GM23338 (cell line): ENCODE results near the gene MPPED1. TPM values are rescaled to one million over a fixed set of nuclear protein-coding genes. Genes with fewer than 3 reads are reported as not detected.
A peak's percentile ranks its signal among the peaks of the same experiment; 100 is the strongest.

ENCODE experiments used
- ATAC-seq: fragments of 200-7000 bp; cut with Tn5 transposase; 3 replicates; pipeline ENCODE4 v1.9.1; 2020
- DNase-seq: peaks from one replicate; pipeline ENCODE4 v3.0.0-alpha.2; 2015; ENCODE audit warnings: low spot score
- H2AFZ ChIP-seq: fragments of 200-600 bp; sonication (generic); 2 replicates; pipeline ENCODE4 v1.8.0; 2016; ENCODE audit warnings: antibody characterized with exemption, mild to moderate bottlenecking, moderate library complexity
- H3F3A ChIP-seq: fragments of 200-600 bp; sonication (generic); replicated peaks from 2 replicates; pipeline ENCODE4 v1.8.0; 2017; ENCODE audit warnings: antibody characterized with exemption, mixed run types, low read depth
- H3K27ac ChIP-seq: fragments of 200-600 bp; sonication (generic); 2 replicates; pipeline ENCODE4 v1.6.1; 2016; ENCODE audit warnings: low read depth
- H3K27me3 ChIP-seq: fragments of 200-600 bp; sonication (generic); 2 replicates; pipeline ENCODE4 v1.8.0; 2016; ENCODE audit warnings: mild to moderate bottlenecking, mixed run types, moderate library complexity; ENCODE audit not compliant: insufficient read depth
- H3K36me3 ChIP-seq: fragments of 200-600 bp; sonication (generic); 2 replicates; pipeline ENCODE4 v1.8.0; 2016; ENCODE audit warnings: mild to moderate bottlenecking; ENCODE audit not compliant: insufficient read depth
- H3K4me1 ChIP-seq: fragments of 200-600 bp; sonication (generic); 2 replicates; pipeline ENCODE4 v1.8.0; 2016; ENCODE audit warnings: mild to moderate bottlenecking, moderate library complexity; ENCODE audit not compliant: insufficient read depth
- H3K4me2 ChIP-seq: fragments of 200-600 bp; sonication (generic); 2 replicates; pipeline ENCODE4 v1.7.1; 2017; ENCODE audit warnings: mixed run types
- H3K4me3 ChIP-seq: fragments of 200-600 bp; sonication (generic); 2 replicates; pipeline ENCODE4 v1.6.1; 2016; ENCODE audit warnings: mixed run types
- H3K79me2 ChIP-seq: fragments of 200-600 bp; sonication (generic); replicated peaks from 2 replicates; pipeline ENCODE4 v1.8.0; 2017; ENCODE audit warnings: mild to moderate bottlenecking; ENCODE audit not compliant: insufficient read depth
- H3K9me2 ChIP-seq: fragments of 200-600 bp; sonication (generic); 2 replicates; pipeline ENCODE4 v1.8.0; 2017; ENCODE audit not compliant: insufficient read depth
- H4K20me1 ChIP-seq: fragments of 200-600 bp; sonication (generic); replicated peaks from 2 replicates; pipeline ENCODE4 v1.8.0; 2017; ENCODE audit warnings: mild to moderate bottlenecking; ENCODE audit not compliant: insufficient read depth
- H3K27ac Mint-ChIP-seq: 2 replicates; pipeline ENCODE4 v1.8.0; 2020; ENCODE audit warnings: inconsistent platforms, mild to moderate bottlenecking, moderate library complexity, mixed read lengths
- H3K27me3 Mint-ChIP-seq: 3 replicates; pipeline ENCODE4 v1.8.0; 2022; ENCODE audit warnings: low read depth, mild to moderate bottlenecking, moderate library complexity, mixed read lengths, inconsistent platforms; ENCODE audit not compliant: insufficient read depth, poor library complexity
- H3K36me3 Mint-ChIP-seq: 3 replicates; pipeline ENCODE4 v1.8.0; 2021; ENCODE audit warnings: low read depth, mild to moderate bottlenecking, inconsistent platforms, moderate library complexity, mixed read lengths
- H3K4me1 Mint-ChIP-seq: 3 replicates; pipeline ENCODE4 v1.8.0; 2020; ENCODE audit warnings: mild to moderate bottlenecking, inconsistent platforms, mixed read lengths
- H3K4me3 Mint-ChIP-seq: 3 replicates; pipeline ENCODE4 v1.8.0; 2021; ENCODE audit warnings: moderate library complexity, mild to moderate bottlenecking, inconsistent platforms, mixed read lengths
- H3K9me3 Mint-ChIP-seq: 3 replicates; pipeline ENCODE4 v1.8.0; 2020; ENCODE audit warnings: moderate library complexity, mild to moderate bottlenecking, inconsistent platforms, mixed read lengths
- CREB1 ChIP-seq: fragments of 250-450 bp; sonication (Bioruptor Pico); IDR thresholded peaks from 2 replicates; pipeline ENCODE4 v1.5.0; 2020; ENCODE audit warnings: low read depth, mild to moderate bottlenecking, moderate library complexity
- CTCF ChIP-seq, 2 experiments: fragments of 200-600 bp in 1 of 2; sonication (generic) in 1 of 2; conservative IDR thresholded peaks; 2 replicates each; pipeline versions ENCODE4 v1.5.1 to v1.6.1; 2016 to 2017; ENCODE audit warnings: antibody characterized with exemption in 2 of 2, low read depth in 2 of 2, mild to moderate bottlenecking in 2 of 2, moderate library complexity in 1 of 2
- JUNB ChIP-seq: IDR thresholded peaks from one replicate; pipeline ENCODE4 v1.6.1; 2016; ENCODE audit warnings: antibody characterized with exemption; ENCODE audit not compliant: unreplicated experiment
- POLR2AphosphoS5 ChIP-seq: IDR thresholded peaks from 2 replicates; pipeline ENCODE4 v1.6.1; 2016; ENCODE audit warnings: antibody characterized with exemption, low read depth
- REST ChIP-seq: IDR thresholded peaks from one replicate; pipeline ENCODE4 v1.6.1; 2018; ENCODE audit warnings: antibody characterized with exemption; ENCODE audit not compliant: unreplicated experiment
- STAT1 ChIP-seq: IDR thresholded peaks from one replicate; pipeline ENCODE4 v1.6.1; 2016; ENCODE audit warnings: antibody characterized with exemption; ENCODE audit not compliant: unreplicated experiment
- ZNF114 ChIP-seq: fragments of 250-450 bp; sonication (Bioruptor Pico); IDR thresholded peaks from 2 replicates; pipeline ENCODE4 v1.5.0; 2020; ENCODE audit warnings: mild to moderate bottlenecking, moderate library complexity
- ZNF331 ChIP-seq: fragments of 250-450 bp; sonication (Bioruptor Pico); IDR thresholded peaks from 2 replicates; pipeline ENCODE4 v1.5.0; 2020; ENCODE audit warnings: low read depth, mild to moderate bottlenecking, moderate library complexity
- polyA plus RNA-seq: library from polyadenylated mRNA; unstranded; fragments of >200 nt; fragmentation: Nextera tagmentation; extraction: Ambion mirVana; gene quantifications from 2 replicates; pipeline ENCODE4 v1.2.1, GENCODE V29; 2016
- total RNA-seq: library from RNA; depleted of rRNA; stranded (reverse); fragments of >200 nt; shearing (Covaris generic); gene quantifications from 2 replicates; pipeline ENCODE4 v1.2.3, GENCODE V29; 2014

Gene MPPED1
- total and polyA plus RNA-seq, 2 experiments from 2014 or later = 0.56 TPM; not detected in 1

GRCh38 chr22:43479962-43480361 lies 68.1 kb downstream of the MPPED1 start:
- Mint-ChIP-seq H3K4me1 (peaks cover 13% of the 10 kb centered on the region), H3K36me3 (no peaks in the 10 kb centered on the region), H3K9me3 (no peaks in the 10 kb centered on the region), H3K27me3 (peaks cover 8% of the 10 kb centered on the region), H3K27ac (no peak overlapping the region), H3K4me3 (no peak overlapping the region)
- ATAC-seq (no peak), DNase-seq (no peak)
- TF ChIP-seq ZNF114 (CRISPR knock-in tag) (no peak), CREB1 (no peak), POLR2AphosphoS5 (no peak), REST (no peak), JUNB (no peak), ZNF331 (no peak), STAT1 (no peak)
- peaks cover 10% of the 10 kb centered on the region; the same call in 1 of the 2 replicates for H3K4me1 ChIP-seq
- H3K27me3 ChIP-seq = no peaks in the 10 kb centered on the region
- no peaks in the 10 kb centered on the region for H3F3A ChIP-seq
- no peaks in the 10 kb centered on the region for H3K36me3 ChIP-seq
- H3K79me2 ChIP-seq = no peaks in the 10 kb centered on the region
- H3K4me2 ChIP-seq = no peak overlapping the region
- H3K27ac ChIP-seq = no peak overlapping the region
- H2AFZ ChIP-seq = no peak overlapping the region
- no peaks in the 10 kb centered on the region for H4K20me1 ChIP-seq
- H3K9me2 ChIP-seq = no peaks in the 10 kb centered on the region
- no peak overlapping the region for H3K4me3 ChIP-seq

GRCh38 chr22:43481568-43482317 lies 69.9 kb downstream of the MPPED1 start:
- H3K27ac Mint-ChIP-seq = no peak overlapping the region
- H3K4me3 Mint-ChIP-seq = peak overlapping the region; percentile 51; the same call in 2 of the 3 replicates
- peak; percentile 43 for ATAC-seq

More at GRCh38 chr22:43481568-43482317, 69.9 kb downstream of the MPPED1 start:
- Histone ChIP-seq H3K4me3 (0 out of 2 replicates have a peak overlapping the region, but pooled peaks have one; percentile 32), H3K36me3 (no peaks in the 10 kb centered on the region), H2AFZ (peak overlapping the region; percentile 81; the same call in 1 of the 2 replicates), H3K27me3 (no peaks in the 10 kb centered on the region), H3K4me1 (peaks cover 10% of the 10 kb centered on the region; the same call in 1 of the 2 replicates), H3K9me2 (no peaks in the 10 kb centered on the region), H3K79me2 (no peaks in the 10 kb centered on the region), H3K27ac (no peak overlapping the region), H4K20me1 (no peaks in the 10 kb centered on the region), H3K4me2 (peak overlapping the region; percentile 66; the same call in 1 of the 2 replicates), H3F3A (no peaks in the 10 kb centered on the region)
- DNase-seq = peak; percentile 48
- TF ChIP-seq CTCF (conservative IDR thresholded peaks at IDR 0.05; ENCODE audit: low read depth in 2 of 2) (peak; percentile 34 to 55; a peak in 3 of 4 replicates), CREB1 (no peak)
- peaks cover 13% of the 10 kb centered on the region for H3K4me1 Mint-ChIP-seq
- no peaks in the 10 kb centered on the region for H3K36me3 Mint-ChIP-seq
- peaks cover 6% of the 10 kb centered on the region for H3K27me3 Mint-ChIP-seq
- H3K9me3 Mint-ChIP-seq = no peaks in the 10 kb centered on the region
